ENCODE measurements around the gene ALOXE3. TPM values are rescaled to one million over a fixed set of nuclear protein-coding genes. Genes with fewer than 3 reads are reported as not detected.
A peak's percentile ranks its signal among the peaks of the same experiment; 100 is the strongest.
"Not testable (repeated sequence)": the region's sequence is repeated elsewhere in the genome, so short reads cannot be mapped to it uniquely, and the experiment has no call there.

The ALOXE3 gene
- total RNA-seq, 1 donor, result 0.10 TPM

GRCh38 chr17:8084250-8084649, 34.1 kb downstream of the ALOXE3 start:
- H3K4me1 ChIP-seq (ENCODE audit: insufficient read depth, low read length), result peaks cover 12% of the 10 kb centered on the region
- H3K4me3 ChIP-seq (ENCODE audit: low read length), result no peak overlapping the region
- H3K27me3 ChIP-seq (ENCODE audit: insufficient read depth, low read length), result no peaks in the 10 kb centered on the region
- no peaks in the 10 kb centered on the region for H3K9me3 ChIP-seq (ENCODE audit: low read depth, low read length)

GRCh38 chr17:8082292-8082691, 36.0 kb downstream of the ALOXE3 start:
- no peak overlapping the region for H3K4me3 ChIP-seq (ENCODE audit: low read length)
- peaks cover 18% of the 10 kb centered on the region for H3K4me1 ChIP-seq (ENCODE audit: insufficient read depth, low read length)
- no peaks in the 10 kb centered on the region for H3K9me3 ChIP-seq (ENCODE audit: low read depth, low read length)
- peaks cover 2% of the 10 kb centered on the region for H3K27me3 ChIP-seq (ENCODE audit: insufficient read depth, low read length)

GRCh38 chr17:8081876-8082275, 36.4 kb downstream of the ALOXE3 start:
- Histone ChIP-seq H3K9me3 (ENCODE audit: low read depth, low read length) (no peaks in the 10 kb centered on the region), H3K4me3 (ENCODE audit: low read length) (no peak overlapping the region), H3K27me3 (ENCODE audit: insufficient read depth, low read length) (peaks cover 2% of the 10 kb centered on the region), H3K4me1 (ENCODE audit: insufficient read depth, low read length) (peaks cover 18% of the 10 kb centered on the region)

GRCh38 chr17:8080799-8081219, 37.5 kb downstream of the ALOXE3 start:
- no peak overlapping the region for H3K4me3 ChIP-seq (ENCODE audit: low read length)
- H3K4me1 ChIP-seq (ENCODE audit: insufficient read depth, low read length), result peaks cover 18% of the 10 kb centered on the region
- no peaks in the 10 kb centered on the region for H3K9me3 ChIP-seq (ENCODE audit: low read depth, low read length)
- H3K27me3 ChIP-seq (ENCODE audit: insufficient read depth, low read length), result peaks cover 2% of the 10 kb centered on the region

- Histone ChIP-seq H3K4me3 (ENCODE audit: low read length) (no peak overlapping the region), H3K4me1 (ENCODE audit: insufficient read depth, low read length) (peaks cover 18% of the 10 kb centered on the region), H3K27me3 (ENCODE audit: insufficient read depth, low read length) (peaks cover 3% of the 10 kb centered on the region), H3K9me3 (ENCODE audit: low read depth, low read length) (no peaks in the 10 kb centered on the region)
Measured at GRCh38 chr17:8080208-8080798, 38.0 kb downstream of the ALOXE3 start.

- Histone ChIP-seq H3K4me1 (ENCODE audit: insufficient read depth, low read length) (peaks cover 18% of the 10 kb centered on the region), H3K9me3 (ENCODE audit: low read depth, low read length) (no peaks in the 10 kb centered on the region), H3K4me3 (ENCODE audit: low read length) (peak overlapping the region; percentile 35), H3K27me3 (ENCODE audit: insufficient read depth, low read length) (peaks cover 10% of the 10 kb centered on the region)
Measured at GRCh38 chr17:8079291-8080207, 38.8 kb downstream of the ALOXE3 start.

- not testable (repeated sequence) for H3K9me3 ChIP-seq (ENCODE audit: low read depth, low read length); H3K4me3 ChIP-seq (ENCODE audit: low read length)
- Histone ChIP-seq H3K27me3 (ENCODE audit: insufficient read depth, low read length) (peaks cover 26% of the 10 kb centered on the region), H3K4me1 (ENCODE audit: insufficient read depth, low read length) (peaks cover 29% of the 10 kb centered on the region)
Measured at GRCh38 chr17:8077939-8078338, 40.4 kb downstream of the ALOXE3 start.

- Histone ChIP-seq H3K4me1 (ENCODE audit: insufficient read depth, low read length) (peaks cover 39% of the 10 kb centered on the region), H3K27me3 (ENCODE audit: insufficient read depth, low read length) (peaks cover 38% of the 10 kb centered on the region), H3K4me3 (ENCODE audit: low read length) (no peak overlapping the region), H3K9me3 (ENCODE audit: low read depth, low read length) (no peaks in the 10 kb centered on the region)
Measured at GRCh38 chr17:8076502-8077266, 41.6 kb downstream of the ALOXE3 start.

GRCh38 chr17:8075574-8076342, 42.6 kb downstream of the ALOXE3 start:
- no peaks in the 10 kb centered on the region for H3K9me3 ChIP-seq (ENCODE audit: low read depth, low read length)
- peaks cover 40% of the 10 kb centered on the region for H3K4me1 ChIP-seq (ENCODE audit: insufficient read depth, low read length)
- H3K27me3 ChIP-seq (ENCODE audit: insufficient read depth, low read length), result peaks cover 47% of the 10 kb centered on the region
- no peak overlapping the region for H3K4me3 ChIP-seq (ENCODE audit: low read length)

GRCh38 chr17:8075081-8075480, 43.2 kb downstream of the ALOXE3 start:
- no peaks in the 10 kb centered on the region for H3K9me3 ChIP-seq (ENCODE audit: low read depth, low read length)
- no peak overlapping the region for H3K4me3 ChIP-seq (ENCODE audit: low read length)
- peaks cover 48% of the 10 kb centered on the region for H3K27me3 ChIP-seq (ENCODE audit: insufficient read depth, low read length)
- peaks cover 42% of the 10 kb centered on the region for H3K4me1 ChIP-seq (ENCODE audit: insufficient read depth, low read length)

GRCh38 chr17:8074554-8074953, 43.8 kb downstream of the ALOXE3 start:
- no peak overlapping the region for H3K4me3 ChIP-seq (ENCODE audit: low read length)
- H3K27me3 ChIP-seq (ENCODE audit: insufficient read depth, low read length), result peaks cover 48% of the 10 kb centered on the region
- no peaks in the 10 kb centered on the region for H3K9me3 ChIP-seq (ENCODE audit: low read depth, low read length)
- peaks cover 42% of the 10 kb centered on the region for H3K4me1 ChIP-seq (ENCODE audit: insufficient read depth, low read length)

GRCh38 chr17:8073627-8074484, 44.5 kb downstream of the ALOXE3 start:
- Histone ChIP-seq H3K9me3 (ENCODE audit: low read depth, low read length) (no peaks in the 10 kb centered on the region), H3K4me3 (ENCODE audit: low read length) (no peak overlapping the region), H3K27me3 (ENCODE audit: insufficient read depth, low read length) (peaks cover 48% of the 10 kb centered on the region), H3K4me1 (ENCODE audit: insufficient read depth, low read length) (peaks cover 42% of the 10 kb centered on the region)

GRCh38 chr17:8072729-8073461, 45.4 kb downstream of the ALOXE3 start:
- Histone ChIP-seq H3K27me3 (ENCODE audit: insufficient read depth, low read length) (peaks cover 45% of the 10 kb centered on the region), H3K4me3 (ENCODE audit: low read length) (no peak overlapping the region), H3K4me1 (ENCODE audit: insufficient read depth, low read length) (peaks cover 51% of the 10 kb centered on the region), H3K9me3 (ENCODE audit: low read depth, low read length) (no peaks in the 10 kb centered on the region)

Measured in mononuclear cell (primary cell).